WTC11 (cell line): ENCODE measurements around the gene ECT2.

Source experiments
- ETV6 ChIP-seq: sonication (generic); formaldehyde crosslinking; IDR thresholded peaks from 2 replicates; pipeline ENCODE4 v1.8.1; 2022; ENCODE audit warnings: mild to moderate bottlenecking, missing genetic modification reagents
- HMGXB4 ChIP-seq: sonication (generic); formaldehyde crosslinking; IDR thresholded peaks from 2 replicates; pipeline ENCODE4 v1.8.1; 2023; ENCODE audit warnings: mild to moderate bottlenecking, moderate library complexity, missing genetic modification reagents
- IRF2 ChIP-seq: sonication (generic); formaldehyde crosslinking; IDR thresholded peaks from 2 replicates; pipeline ENCODE4 v1.8.0; 2022; ENCODE audit warnings: low read depth, missing genetic modification reagents, borderline replicate concordance
- JAZF1 ChIP-seq: fragments of 250-450 bp; sonication (Bioruptor Pico); IDR thresholded peaks from 2 replicates; pipeline ENCODE4 v1.9.0; 2021; ENCODE audit warnings: moderate library complexity, mild to moderate bottlenecking, inconsistent platforms
- ZMAT4 ChIP-seq: fragments of 250-450 bp; sonication (Bioruptor Pico); IDR thresholded peaks from 2 replicates; pipeline ENCODE4 v1.9.0; 2021; ENCODE audit warnings: mild to moderate bottlenecking
- TF ChIP-seq, protein P1 (sequence below): fragments of 200-600 bp; IDR thresholded peaks from 2 replicates; pipeline ENCODE4 v1.8.0; 2022; ENCODE audit warnings: antibody characterized with exemption
- TF ChIP-seq, protein P2 (sequence below): sonication (generic); formaldehyde crosslinking; IDR thresholded peaks from 2 replicates; pipeline ENCODE4 v1.8.0; 2023; ENCODE audit warnings: missing genetic modification reagents, mild to moderate bottlenecking, borderline replicate concordance
- TF ChIP-seq, protein P3 (sequence below): sonication (generic); formaldehyde crosslinking; IDR thresholded peaks from 2 replicates; pipeline ENCODE4 v1.8.1; 2023; ENCODE audit warnings: mild to moderate bottlenecking, missing genetic modification reagents, borderline replicate concordance
- TF ChIP-seq, protein P4 (sequence below): sonication (generic); formaldehyde crosslinking; IDR thresholded peaks from 2 replicates; pipeline ENCODE4 v1.8.0; 2023; ENCODE audit warnings: missing genetic modification reagents

DNA sequence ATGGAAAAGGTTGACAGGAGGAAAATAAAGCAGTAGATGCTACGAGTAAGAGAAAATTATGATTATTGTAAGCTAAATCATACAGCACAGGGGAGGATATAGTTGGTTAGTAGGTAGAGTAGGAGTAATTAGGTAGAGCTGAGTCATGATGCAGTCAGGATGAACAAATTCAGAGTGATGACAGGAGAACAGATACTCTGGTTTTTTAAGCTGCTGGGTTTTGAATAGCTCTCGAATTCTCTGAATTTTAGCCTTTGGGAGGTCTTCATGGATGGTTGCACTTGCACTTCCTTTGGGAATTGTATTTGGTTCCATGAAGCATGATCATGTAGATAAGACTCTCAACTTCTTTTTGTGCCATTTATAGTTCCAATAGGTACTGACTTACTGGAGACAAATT is 96.2 kb downstream of the ECT2 start:
- TF ChIP-seq, protein P1, sequence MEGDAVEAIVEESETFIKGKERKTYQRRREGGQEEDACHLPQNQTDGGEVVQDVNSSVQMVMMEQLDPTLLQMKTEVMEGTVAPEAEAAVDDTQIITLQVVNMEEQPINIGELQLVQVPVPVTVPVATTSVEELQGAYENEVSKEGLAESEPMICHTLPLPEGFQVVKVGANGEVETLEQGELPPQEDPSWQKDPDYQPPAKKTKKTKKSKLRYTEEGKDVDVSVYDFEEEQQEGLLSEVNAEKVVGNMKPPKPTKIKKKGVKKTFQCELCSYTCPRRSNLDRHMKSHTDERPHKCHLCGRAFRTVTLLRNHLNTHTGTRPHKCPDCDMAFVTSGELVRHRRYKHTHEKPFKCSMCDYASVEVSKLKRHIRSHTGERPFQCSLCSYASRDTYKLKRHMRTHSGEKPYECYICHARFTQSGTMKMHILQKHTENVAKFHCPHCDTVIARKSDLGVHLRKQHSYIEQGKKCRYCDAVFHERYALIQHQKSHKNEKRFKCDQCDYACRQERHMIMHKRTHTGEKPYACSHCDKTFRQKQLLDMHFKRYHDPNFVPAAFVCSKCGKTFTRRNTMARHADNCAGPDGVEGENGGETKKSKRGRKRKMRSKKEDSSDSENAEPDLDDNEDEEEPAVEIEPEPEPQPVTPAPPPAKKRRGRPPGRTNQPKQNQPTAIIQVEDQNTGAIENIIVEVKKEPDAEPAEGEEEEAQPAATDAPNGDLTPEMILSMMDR, result no peak
- TF ChIP-seq JAZF1 (CRISPR knock-in tag), result no peak
- TF ChIP-seq, protein P2, sequence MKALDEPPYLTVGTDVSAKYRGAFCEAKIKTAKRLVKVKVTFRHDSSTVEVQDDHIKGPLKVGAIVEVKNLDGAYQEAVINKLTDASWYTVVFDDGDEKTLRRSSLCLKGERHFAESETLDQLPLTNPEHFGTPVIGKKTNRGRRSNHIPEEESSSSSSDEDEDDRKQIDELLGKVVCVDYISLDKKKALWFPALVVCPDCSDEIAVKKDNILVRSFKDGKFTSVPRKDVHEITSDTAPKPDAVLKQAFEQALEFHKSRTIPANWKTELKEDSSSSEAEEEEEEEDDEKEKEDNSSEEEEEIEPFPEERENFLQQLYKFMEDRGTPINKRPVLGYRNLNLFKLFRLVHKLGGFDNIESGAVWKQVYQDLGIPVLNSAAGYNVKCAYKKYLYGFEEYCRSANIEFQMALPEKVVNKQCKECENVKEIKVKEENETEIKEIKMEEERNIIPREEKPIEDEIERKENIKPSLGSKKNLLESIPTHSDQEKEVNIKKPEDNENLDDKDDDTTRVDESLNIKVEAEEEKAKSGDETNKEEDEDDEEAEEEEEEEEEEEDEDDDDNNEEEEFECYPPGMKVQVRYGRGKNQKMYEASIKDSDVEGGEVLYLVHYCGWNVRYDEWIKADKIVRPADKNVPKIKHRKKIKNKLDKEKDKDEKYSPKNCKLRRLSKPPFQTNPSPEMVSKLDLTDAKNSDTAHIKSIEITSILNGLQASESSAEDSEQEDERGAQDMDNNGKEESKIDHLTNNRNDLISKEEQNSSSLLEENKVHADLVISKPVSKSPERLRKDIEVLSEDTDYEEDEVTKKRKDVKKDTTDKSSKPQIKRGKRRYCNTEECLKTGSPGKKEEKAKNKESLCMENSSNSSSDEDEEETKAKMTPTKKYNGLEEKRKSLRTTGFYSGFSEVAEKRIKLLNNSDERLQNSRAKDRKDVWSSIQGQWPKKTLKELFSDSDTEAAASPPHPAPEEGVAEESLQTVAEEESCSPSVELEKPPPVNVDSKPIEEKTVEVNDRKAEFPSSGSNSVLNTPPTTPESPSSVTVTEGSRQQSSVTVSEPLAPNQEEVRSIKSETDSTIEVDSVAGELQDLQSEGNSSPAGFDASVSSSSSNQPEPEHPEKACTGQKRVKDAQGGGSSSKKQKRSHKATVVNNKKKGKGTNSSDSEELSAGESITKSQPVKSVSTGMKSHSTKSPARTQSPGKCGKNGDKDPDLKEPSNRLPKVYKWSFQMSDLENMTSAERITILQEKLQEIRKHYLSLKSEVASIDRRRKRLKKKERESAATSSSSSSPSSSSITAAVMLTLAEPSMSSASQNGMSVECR, result no peak
- no peak for TF ChIP-seq ZMAT4 (CRISPR knock-in tag)
- TF ChIP-seq HMGXB4 (CRISPR knock-in tag), result no peak
- TF ChIP-seq IRF2, result no peak
- no peak for TF ChIP-seq ETV6 (CRISPR knock-in tag)
- TF ChIP-seq, protein P3, sequence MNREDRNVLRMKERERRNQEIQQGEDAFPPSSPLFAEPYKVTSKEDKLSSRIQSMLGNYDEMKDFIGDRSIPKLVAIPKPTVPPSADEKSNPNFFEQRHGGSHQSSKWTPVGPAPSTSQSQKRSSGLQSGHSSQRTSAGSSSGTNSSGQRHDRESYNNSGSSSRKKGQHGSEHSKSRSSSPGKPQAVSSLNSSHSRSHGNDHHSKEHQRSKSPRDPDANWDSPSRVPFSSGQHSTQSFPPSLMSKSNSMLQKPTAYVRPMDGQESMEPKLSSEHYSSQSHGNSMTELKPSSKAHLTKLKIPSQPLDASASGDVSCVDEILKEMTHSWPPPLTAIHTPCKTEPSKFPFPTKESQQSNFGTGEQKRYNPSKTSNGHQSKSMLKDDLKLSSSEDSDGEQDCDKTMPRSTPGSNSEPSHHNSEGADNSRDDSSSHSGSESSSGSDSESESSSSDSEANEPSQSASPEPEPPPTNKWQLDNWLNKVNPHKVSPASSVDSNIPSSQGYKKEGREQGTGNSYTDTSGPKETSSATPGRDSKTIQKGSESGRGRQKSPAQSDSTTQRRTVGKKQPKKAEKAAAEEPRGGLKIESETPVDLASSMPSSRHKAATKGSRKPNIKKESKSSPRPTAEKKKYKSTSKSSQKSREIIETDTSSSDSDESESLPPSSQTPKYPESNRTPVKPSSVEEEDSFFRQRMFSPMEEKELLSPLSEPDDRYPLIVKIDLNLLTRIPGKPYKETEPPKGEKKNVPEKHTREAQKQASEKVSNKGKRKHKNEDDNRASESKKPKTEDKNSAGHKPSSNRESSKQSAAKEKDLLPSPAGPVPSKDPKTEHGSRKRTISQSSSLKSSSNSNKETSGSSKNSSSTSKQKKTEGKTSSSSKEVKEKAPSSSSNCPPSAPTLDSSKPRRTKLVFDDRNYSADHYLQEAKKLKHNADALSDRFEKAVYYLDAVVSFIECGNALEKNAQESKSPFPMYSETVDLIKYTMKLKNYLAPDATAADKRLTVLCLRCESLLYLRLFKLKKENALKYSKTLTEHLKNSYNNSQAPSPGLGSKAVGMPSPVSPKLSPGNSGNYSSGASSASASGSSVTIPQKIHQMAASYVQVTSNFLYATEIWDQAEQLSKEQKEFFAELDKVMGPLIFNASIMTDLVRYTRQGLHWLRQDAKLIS, result no peak
- TF ChIP-seq, protein P4, sequence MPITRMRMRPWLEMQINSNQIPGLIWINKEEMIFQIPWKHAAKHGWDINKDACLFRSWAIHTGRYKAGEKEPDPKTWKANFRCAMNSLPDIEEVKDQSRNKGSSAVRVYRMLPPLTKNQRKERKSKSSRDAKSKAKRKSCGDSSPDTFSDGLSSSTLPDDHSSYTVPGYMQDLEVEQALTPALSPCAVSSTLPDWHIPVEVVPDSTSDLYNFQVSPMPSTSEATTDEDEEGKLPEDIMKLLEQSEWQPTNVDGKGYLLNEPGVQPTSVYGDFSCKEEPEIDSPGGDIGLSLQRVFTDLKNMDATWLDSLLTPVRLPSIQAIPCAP (CRISPR knock-in tag), result no peak
